ENCODE measurements around the gene LRSAM1. TPM values are rescaled to one million over a fixed set of nuclear protein-coding genes. Genes with fewer than 3 reads are reported as not detected.

The LRSAM1 gene
- polyA plus RNA-seq, 2 donors = 10.7 to 17.5 TPM

GRCh38 chr9:127526655-127527559 lies 75.6 kb downstream of the LRSAM1 start:
- H3K4me3 ChIP-seq (ENCODE audit: low read depth in 1 of 2, low read length in 2 of 2) = no peak overlapping the region
- H3K36me3 ChIP-seq (ENCODE audit: control insufficient read depth in 2 of 2, insufficient read depth in 2 of 2, low read length in 1 of 2) = peaks cover 11 to 65% of the 10 kb centered on the region in 2 donors
- H3K27me3 ChIP-seq (ENCODE audit: control insufficient read depth in 1 of 2, insufficient read depth in 2 of 2, low read length in 2 of 2) = no peaks in the 10 kb centered on the region
- 83% methylated on average over 30 of the region's 30 CpGs for WGBS, 2 donors
- peaks cover 4 to 11% of the 10 kb centered on the region in 2 donors for H3K4me1 ChIP-seq (ENCODE audit: control insufficient read depth in 2 of 2, insufficient read depth in 2 of 2, low read length in 1 of 2)
- H3K27ac ChIP-seq (ENCODE audit: low read depth in 2 of 2, low read length in 1 of 2) = peak overlapping the region in 1 of 2 donors; percentile 13
- H3K9me3 ChIP-seq (ENCODE audit: control insufficient read depth in 2 of 2, insufficient read depth in 1 of 2, low read depth in 1 of 2, low read length in 1 of 2) = peaks cover 0 to 9% of the 10 kb centered on the region in 2 donors

GRCh38 chr9:127527560-127528268 lies 76.4 kb downstream of the LRSAM1 start:
- Histone ChIP-seq H3K27me3 (ENCODE audit: control insufficient read depth in 1 of 2, insufficient read depth in 2 of 2, low read length in 2 of 2) (no peaks in the 10 kb centered on the region), H3K9me3 (ENCODE audit: control insufficient read depth in 2 of 2, insufficient read depth in 1 of 2, low read depth in 1 of 2, low read length in 1 of 2) (peaks cover 0 to 9% of the 10 kb centered on the region in 2 donors), H3K4me1 (ENCODE audit: control insufficient read depth in 2 of 2, insufficient read depth in 2 of 2, low read length in 1 of 2) (peaks cover 0 to 4% of the 10 kb centered on the region in 2 donors), H3K4me3 (ENCODE audit: low read depth in 1 of 2, low read length in 2 of 2) (no peak overlapping the region), H3K27ac (ENCODE audit: low read depth in 2 of 2, low read length in 1 of 2) (peak overlapping the region in 1 of 2 donors; percentile 15), H3K36me3 (ENCODE audit: control insufficient read depth in 2 of 2, insufficient read depth in 2 of 2, low read length in 1 of 2) (peaks cover 11 to 57% of the 10 kb centered on the region in 2 donors)
- WGBS, 2 donors = 83 to 86% methylated on average over 17 of the region's 17 CpGs

GRCh38 chr9:127528422-127529251 lies 77.3 kb downstream of the LRSAM1 start:
- 55 to 59% methylated on average over 15 of the region's 15 CpGs for WGBS, 2 donors
- Histone ChIP-seq H3K36me3 (ENCODE audit: control insufficient read depth in 2 of 2, insufficient read depth in 2 of 2, low read length in 1 of 2) (peaks cover 8 to 53% of the 10 kb centered on the region in 2 donors), H3K9me3 (ENCODE audit: control insufficient read depth in 2 of 2, insufficient read depth in 1 of 2, low read depth in 1 of 2, low read length in 1 of 2) (peaks cover 0 to 6% of the 10 kb centered on the region in 2 donors), H3K4me1 (ENCODE audit: control insufficient read depth in 2 of 2, insufficient read depth in 2 of 2, low read length in 1 of 2) (peaks cover 0 to under 1% of the 10 kb centered on the region in 2 donors), H3K27ac (ENCODE audit: low read depth in 2 of 2, low read length in 1 of 2) (peak overlapping the region; percentile 37 to 52), H3K27me3 (ENCODE audit: control insufficient read depth in 1 of 2, insufficient read depth in 2 of 2, low read length in 2 of 2) (no peaks in the 10 kb centered on the region), H3K4me3 (ENCODE audit: low read depth in 1 of 2, low read length in 2 of 2) (no peak overlapping the region)

GRCh38 chr9:127529671-127530070 lies 78.4 kb downstream of the LRSAM1 start:
- Histone ChIP-seq H3K9me3 (ENCODE audit: control insufficient read depth in 2 of 2, insufficient read depth in 1 of 2, low read depth in 1 of 2, low read length in 1 of 2) (peaks cover 0 to 4% of the 10 kb centered on the region in 2 donors), H3K4me1 (ENCODE audit: control insufficient read depth in 2 of 2, insufficient read depth in 2 of 2, low read length in 1 of 2) (peaks cover 2 to 8% of the 10 kb centered on the region in 2 donors), H3K36me3 (ENCODE audit: control insufficient read depth in 2 of 2, insufficient read depth in 2 of 2, low read length in 1 of 2) (peaks cover 5 to 45% of the 10 kb centered on the region in 2 donors), H3K27me3 (ENCODE audit: control insufficient read depth in 1 of 2, insufficient read depth in 2 of 2, low read length in 2 of 2) (no peaks in the 10 kb centered on the region), H3K27ac (ENCODE audit: low read depth in 2 of 2, low read length in 1 of 2) (no peak overlapping the region), H3K4me3 (ENCODE audit: low read depth in 1 of 2, low read length in 2 of 2) (no peak overlapping the region)
- 83 to 86% methylated on average over 4 of the region's 4 CpGs for WGBS, 2 donors

- Histone ChIP-seq H3K27me3 (ENCODE audit: control insufficient read depth in 1 of 2, insufficient read depth in 2 of 2, low read length in 2 of 2) (no peaks in the 10 kb centered on the region), H3K9me3 (ENCODE audit: control insufficient read depth in 2 of 2, insufficient read depth in 1 of 2, low read depth in 1 of 2, low read length in 1 of 2) (peaks cover 0 to 4% of the 10 kb centered on the region in 2 donors), H3K27ac (ENCODE audit: low read depth in 2 of 2, low read length in 1 of 2) (peak overlapping the region in 1 of 2 donors; percentile 13), H3K4me1 (ENCODE audit: control insufficient read depth in 2 of 2, insufficient read depth in 2 of 2, low read length in 1 of 2) (peaks cover 2 to 15% of the 10 kb centered on the region in 2 donors), H3K36me3 (ENCODE audit: control insufficient read depth in 2 of 2, insufficient read depth in 2 of 2, low read length in 1 of 2) (peaks cover 0 to 44% of the 10 kb centered on the region in 2 donors), H3K4me3 (ENCODE audit: low read depth in 1 of 2, low read length in 2 of 2) (no peak overlapping the region)
- 86 to 88% methylated on average over 14 of the region's 14 CpGs for WGBS, 2 donors
These were observed 79.1 kb downstream of the LRSAM1 start for GRCh38 chr9:127530206-127530941.

- H3K4me3 ChIP-seq (ENCODE audit: low read depth in 1 of 2, low read length in 2 of 2) = no peak overlapping the region
- peak overlapping the region in 1 of 2 donors; percentile 13 for H3K27ac ChIP-seq (ENCODE audit: low read depth in 2 of 2, low read length in 1 of 2)
- 62 to 72% methylated on average over 13 of the region's 13 CpGs for WGBS, 2 donors
- peaks cover 6 to 28% of the 10 kb centered on the region in 2 donors for H3K4me1 ChIP-seq (ENCODE audit: control insufficient read depth in 2 of 2, insufficient read depth in 2 of 2, low read length in 1 of 2)
- H3K27me3 ChIP-seq (ENCODE audit: control insufficient read depth in 1 of 2, insufficient read depth in 2 of 2, low read length in 2 of 2) = no peaks in the 10 kb centered on the region
- no peaks in the 10 kb centered on the region for H3K9me3 ChIP-seq (ENCODE audit: control insufficient read depth in 2 of 2, insufficient read depth in 1 of 2, low read depth in 1 of 2, low read length in 1 of 2)
- peaks cover 0 to 45% of the 10 kb centered on the region in 2 donors for H3K36me3 ChIP-seq (ENCODE audit: control insufficient read depth in 2 of 2, insufficient read depth in 2 of 2, low read length in 1 of 2)
These were observed 80.4 kb downstream of the LRSAM1 start for GRCh38 chr9:127531676-127532075.

GRCh38 chr9:127534250-127534906 lies 83.1 kb downstream of the LRSAM1 start:
- Histone ChIP-seq H3K4me1 (ENCODE audit: control insufficient read depth in 2 of 2, insufficient read depth in 2 of 2, low read length in 1 of 2) (peaks cover 13 to 44% of the 10 kb centered on the region in 2 donors), H3K27me3 (ENCODE audit: control insufficient read depth in 1 of 2, insufficient read depth in 2 of 2, low read length in 2 of 2) (no peaks in the 10 kb centered on the region), H3K4me3 (ENCODE audit: low read depth in 1 of 2, low read length in 2 of 2) (no peak overlapping the region), H3K36me3 (ENCODE audit: control insufficient read depth in 2 of 2, insufficient read depth in 2 of 2, low read length in 1 of 2) (peaks cover 0 to 28% of the 10 kb centered on the region in 2 donors), H3K27ac (ENCODE audit: low read depth in 2 of 2, low read length in 1 of 2) (peak overlapping the region; percentile 78 to 92), H3K9me3 (ENCODE audit: control insufficient read depth in 2 of 2, insufficient read depth in 1 of 2, low read depth in 1 of 2, low read length in 1 of 2) (no peaks in the 10 kb centered on the region)
- 41 to 63% methylated on average over 4 of the region's 4 CpGs for WGBS, 2 donors

- H3K9me3 ChIP-seq (ENCODE audit: control insufficient read depth in 2 of 2, insufficient read depth in 1 of 2, low read depth in 1 of 2, low read length in 1 of 2) = no peaks in the 10 kb centered on the region
- H3K27ac ChIP-seq (ENCODE audit: low read depth in 2 of 2, low read length in 1 of 2) = peak overlapping the region; percentile 78 to 92
- peaks cover 0 to 26% of the 10 kb centered on the region in 2 donors for H3K36me3 ChIP-seq (ENCODE audit: control insufficient read depth in 2 of 2, insufficient read depth in 2 of 2, low read length in 1 of 2)
- H3K4me3 ChIP-seq (ENCODE audit: low read depth in 1 of 2, low read length in 2 of 2) = no peak overlapping the region
- H3K4me1 ChIP-seq (ENCODE audit: control insufficient read depth in 2 of 2, insufficient read depth in 2 of 2, low read length in 1 of 2) = peaks cover 13 to 50% of the 10 kb centered on the region in 2 donors
- 31 to 43% methylated on average over 12 of the region's 12 CpGs for WGBS, 2 donors
- no peaks in the 10 kb centered on the region for H3K27me3 ChIP-seq (ENCODE audit: control insufficient read depth in 1 of 2, insufficient read depth in 2 of 2, low read length in 2 of 2)
These were observed 83.6 kb downstream of the LRSAM1 start for GRCh38 chr9:127534931-127535330.
